Fibroblast of lung (primary cell): ENCODE measurements around the gene MAGOHB.

ENCODE experiments used
- CTCF ChIP-seq, 2 donors: IDR thresholded peaks in 1 of 2; conservative IDR thresholded peaks in 1 of 2; 1 replicate in 1 of 2; 2 replicates in 1 of 2; pipeline ENCODE4 v1.5.1; 2011 to 2012; ENCODE audit warnings: low read length in 2 of 2, control low read depth in 1 of 2, inconsistent platforms in 1 of 2, low read depth in 1 of 2, mild to moderate bottlenecking in 1 of 2
- EZH2 ChIP-seq: IDR thresholded peaks from 2 replicates; pipeline ENCODE4 v1.5.1; 2012; ENCODE audit warnings: low read length, control low read depth, mild to moderate bottlenecking; ENCODE audit errors: missing control alignments

- TF ChIP-seq CTCF (conservative IDR thresholded peaks at IDR 0.05 in 1 of 2, IDR thresholded peaks at IDR 0.05 in 1 of 2; ENCODE audit: low read depth in 1 of 2, low read length in 2 of 2) (no peak), EZH2 (no peak)
Observed at GRCh38 chr12:10614056-10614370, 604 bp upstream of the MAGOHB start.
